Lower lobe of right lung (tissue), 2 donors: ENCODE results near the gene NXPE4. TPM values are rescaled to one million over a fixed set of nuclear protein-coding genes. Genes with fewer than 3 reads are reported as not detected.

Experiments
- ATAC-seq, 2 donors: fragments of 200-7000 bp; cut with Tn5 transposase; one replicate each; pipeline ENCODE4 v1.9.1; 2020 to 2022; ENCODE audit warnings: mild to moderate bottlenecking in 2 of 2, moderate library complexity in 2 of 2
- DNase-seq: peaks from one replicate; pipeline ENCODE4 v3.0.0-alpha.2; 2020
- H3K27ac ChIP-seq: fragments of 200-600 bp; one replicate; pipeline ENCODE4 v1.8.0; 2022
- H3K27me3 ChIP-seq: fragments of 200-600 bp; one replicate; pipeline ENCODE4 v1.8.0; 2022; ENCODE audit warnings: low read depth
- H3K36me3 ChIP-seq: fragments of 200-600 bp; one replicate; pipeline ENCODE4 v1.8.0; 2022; ENCODE audit warnings: mild to moderate bottlenecking
- H3K4me1 ChIP-seq: fragments of 200-600 bp; one replicate; pipeline ENCODE4 v1.8.0; 2022
- H3K4me3 ChIP-seq: fragments of 200-600 bp; one replicate; pipeline ENCODE4 v1.8.0; 2022; ENCODE audit warnings: mild to moderate bottlenecking
- H3K9me3 ChIP-seq: fragments of 200-600 bp; one replicate; pipeline ENCODE4 v1.8.0; 2022
- CTCF ChIP-seq: fragments of 200-600 bp; IDR thresholded peaks from one replicate; pipeline ENCODE4 v1.8.0; 2022; ENCODE audit warnings: antibody characterized with exemption, mild to moderate bottlenecking
- intact Hi-C: fragments of 100-400 bp; cut with DNase I; formaldehyde crosslinking; loops from one replicate; pipeline ENCODE4 v1.11.0; 2022
- total RNA-seq: library from RNA; stranded (reverse); fragmentation: NEBNext Ultra II Directional; extraction: Animal tissue kit (Norgen Biotek cat#: 25700); gene quantifications from one replicate; pipeline ENCODE4 v1.2.1, GENCODE V29; 2021
- donor health status: DM: no; HTN: yes; CAD: no; lungs with severe emphysema.

The NXPE4 gene
- total RNA-seq, 1 donor from 2014 or later: not detected

GRCh38 chr11:114551060-114551459 is 44.5 kb downstream of the NXPE4 start:
- intact Hi-C loops: no loop called here
- H3K4me3 ChIP-seq: no peak overlapping the region
- TF ChIP-seq CTCF: no peak
- H3K36me3 ChIP-seq: no peaks in the 10 kb centered on the region
- ATAC-seq (no peak), DNase-seq (no peak)
- H3K4me1 ChIP-seq: no peaks in the 10 kb centered on the region
- no peak overlapping the region for H3K27ac ChIP-seq
- no peaks in the 10 kb centered on the region for H3K9me3 ChIP-seq
- no peaks in the 10 kb centered on the region for H3K27me3 ChIP-seq

- TF ChIP-seq CTCF: no peak
- intact Hi-C loops: no loop called here
- ATAC-seq: no peak
These were observed 69.9 kb downstream of the NXPE4 start for GRCh38 chr11:114525682-114526081.

GRCh38 chr11:114524122-114524521 is 71.5 kb downstream of the NXPE4 start:
- Histone ChIP-seq H3K4me3 (no peak overlapping the region), H3K9me3 (peaks cover 11% of the 10 kb centered on the region), H3K27ac (no peak overlapping the region), H3K36me3 (no peaks in the 10 kb centered on the region), H3K27me3 (no peaks in the 10 kb centered on the region), H3K4me1 (no peaks in the 10 kb centered on the region)
- ATAC-seq (no peak), DNase-seq (no peak)
- intact Hi-C loops: no loop called here
- TF ChIP-seq CTCF: no peak

More at GRCh38 chr11:114525682-114526081, 69.9 kb downstream of the NXPE4 start:
- H3K27me3 ChIP-seq: no peaks in the 10 kb centered on the region
- H3K4me1 ChIP-seq: no peaks in the 10 kb centered on the region
- H3K36me3 ChIP-seq: no peaks in the 10 kb centered on the region
- H3K27ac ChIP-seq: no peak overlapping the region
- DNase-seq: no peak
- H3K4me3 ChIP-seq: no peak overlapping the region
- peaks cover 11% of the 10 kb centered on the region for H3K9me3 ChIP-seq

- no peak for ATAC-seq
- Histone ChIP-seq H3K27me3 (no peaks in the 10 kb centered on the region), H3K4me3 (no peak overlapping the region), H3K36me3 (no peaks in the 10 kb centered on the region), H3K9me3 (peaks cover 11% of the 10 kb centered on the region), H3K4me1 (no peaks in the 10 kb centered on the region), H3K27ac (no peak overlapping the region)
- intact Hi-C loops: no loop called here
- DNase-seq: no peak
- no peak for TF ChIP-seq CTCF
These were observed 72.8 kb downstream of the NXPE4 start for GRCh38 chr11:114522818-114523217.

Other genes with a start within 250 kb of the NXPE4 start
- gene C11orf71, start 195.3 kb downstream of the NXPE4 start, total RNA-seq: 8.7 TPM
- gene RBM7, start 195.1 kb downstream of the NXPE4 start, total RNA-seq: 25.8 TPM
- gene REXO2, start 156.3 kb downstream of the NXPE4 start, total RNA-seq: 67.5 TPM
- not detected for gene NXPE1, start 35.9 kb downstream of the NXPE4 start, total RNA-seq
- gene NXPE2, start 82.7 kb upstream of the NXPE4 start, total RNA-seq: 0.38 TPM